ENCODE measurements around the gene LCK. TPM values are rescaled to one million over a fixed set of nuclear protein-coding genes. Genes with fewer than 3 reads are reported as not detected.

The LCK gene
- total and polyA plus RNA-seq, 2 of the 8 experiments (the other 6 are each of a cell fraction or from before 2014, with no cell fraction given): 75.3 to 122 TPM

DNA sequence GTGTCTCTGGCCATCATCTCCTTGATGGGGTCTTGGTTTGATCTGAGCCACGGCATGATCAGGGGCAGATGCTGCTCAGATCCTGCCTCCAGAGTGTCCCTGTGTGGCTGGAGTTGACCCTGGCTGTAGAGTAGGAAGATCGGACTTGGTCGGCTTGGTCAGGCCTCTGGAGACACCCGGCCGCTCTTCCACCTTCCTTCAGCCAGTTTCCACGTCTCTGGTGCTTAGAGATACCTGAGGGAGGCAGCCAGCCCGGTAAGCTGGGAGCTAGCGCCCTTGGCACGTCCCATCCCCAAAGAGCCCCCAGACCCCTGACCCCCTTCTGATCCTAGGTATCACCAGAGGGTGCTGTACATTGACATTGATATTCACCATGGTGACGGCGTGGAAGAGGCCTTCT is 76.1 kb downstream of the LCK start (continued):
- TF ChIP-seq, protein P1, sequence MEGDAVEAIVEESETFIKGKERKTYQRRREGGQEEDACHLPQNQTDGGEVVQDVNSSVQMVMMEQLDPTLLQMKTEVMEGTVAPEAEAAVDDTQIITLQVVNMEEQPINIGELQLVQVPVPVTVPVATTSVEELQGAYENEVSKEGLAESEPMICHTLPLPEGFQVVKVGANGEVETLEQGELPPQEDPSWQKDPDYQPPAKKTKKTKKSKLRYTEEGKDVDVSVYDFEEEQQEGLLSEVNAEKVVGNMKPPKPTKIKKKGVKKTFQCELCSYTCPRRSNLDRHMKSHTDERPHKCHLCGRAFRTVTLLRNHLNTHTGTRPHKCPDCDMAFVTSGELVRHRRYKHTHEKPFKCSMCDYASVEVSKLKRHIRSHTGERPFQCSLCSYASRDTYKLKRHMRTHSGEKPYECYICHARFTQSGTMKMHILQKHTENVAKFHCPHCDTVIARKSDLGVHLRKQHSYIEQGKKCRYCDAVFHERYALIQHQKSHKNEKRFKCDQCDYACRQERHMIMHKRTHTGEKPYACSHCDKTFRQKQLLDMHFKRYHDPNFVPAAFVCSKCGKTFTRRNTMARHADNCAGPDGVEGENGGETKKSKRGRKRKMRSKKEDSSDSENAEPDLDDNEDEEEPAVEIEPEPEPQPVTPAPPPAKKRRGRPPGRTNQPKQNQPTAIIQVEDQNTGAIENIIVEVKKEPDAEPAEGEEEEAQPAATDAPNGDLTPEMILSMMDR (IDR thresholded peaks at IDR 0.05; ENCODE audit: control extremely low read depth in 1 of 3, insufficient read depth in 1 of 3, low read depth in 1 of 3, low read length in 3 of 3): no peak
- TF ChIP-seq TEAD4 (IDR thresholded peaks at IDR 0.05; ENCODE audit: low read depth, low read length): no peak
- no peak for TF ChIP-seq SRF (IDR thresholded peaks at IDR 0.05; ENCODE audit: low read depth, low read length)
- no peak for TF ChIP-seq RNF2 (IDR thresholded peaks at IDR 0.05; ENCODE audit: borderline replicate concordance, low read depth, low read length, missing control alignments, poor library complexity, severe bottlenecking)
- no peak for TF ChIP-seq CHD2 (IDR thresholded peaks at IDR 0.05; ENCODE audit: low read length)
